CD4-positive, alpha-beta memory T cell (primary cell): ENCODE data around the gene IFT122. TPM values are rescaled to one million over a fixed set of nuclear protein-coding genes. Genes with fewer than 3 reads are reported as not detected.
"Not testable (repeated sequence)": the region's sequence is repeated elsewhere in the genome, so short reads cannot be mapped to it uniquely, and the experiment has no call there.

Experiments
- CTCF ChIA-PET: fragments of 350-600 bp; sonication (Branson Sonifier 250); formaldehyde crosslinking; loops from one replicate; lab custom pipeline; 2021; ENCODE audit warnings: inconsistent platforms; ENCODE audit not compliant: partially characterized antibody; lab: Charles Lee
- POLR2A ChIA-PET: fragments of 350-600 bp; sonication (Branson Sonifier 250); formaldehyde crosslinking; loops from one replicate; lab custom pipeline; 2021; ENCODE audit not compliant: partially characterized antibody; lab: Charles Lee
- DNase-seq, 5 donors: peaks; one replicate each; pipeline versions ENCODE4 v3.0.0 to v3.0.0-alpha.2; 2020 to 2022; ENCODE audit warnings: mixed read lengths in 1 of 5
- H3K27ac ChIP-seq: one replicate; pipeline ENCODE4 v1.7.0; 2013; ENCODE audit warnings: low read depth, low read length
- H3K27me3 ChIP-seq: 2 replicates; pipeline ENCODE4 v1.7.0; 2013; ENCODE audit warnings: mild to moderate bottlenecking, low read length, moderate library complexity; ENCODE audit not compliant: insufficient read depth
- H3K36me3 ChIP-seq: 2 replicates; pipeline ENCODE4 v1.7.0; 2013; ENCODE audit warnings: mild to moderate bottlenecking, low read length, moderate library complexity; ENCODE audit not compliant: insufficient read depth
- H3K4me1 ChIP-seq: 2 replicates; pipeline ENCODE4 v1.7.0; 2013; ENCODE audit warnings: mild to moderate bottlenecking, low read length, moderate library complexity; ENCODE audit not compliant: insufficient read depth
- H3K4me3 ChIP-seq, 2 donors: one replicate each; pipeline ENCODE4 v1.7.0; 2013; ENCODE audit warnings: low read length in 2 of 2, mild to moderate bottlenecking in 1 of 2
- H3K9me3 ChIP-seq, 2 donors: one replicate each; pipeline ENCODE4 v1.7.0; 2013; ENCODE audit warnings: low read length in 2 of 2, control low read depth in 1 of 2; ENCODE audit not compliant: control insufficient read depth in 1 of 2
- H3K27ac Mint-ChIP-seq, 7 donors: one replicate each; pipeline ENCODE4 v1.8.0; 2020 to 2021; ENCODE audit warnings: mixed read lengths in 7 of 7, mild to moderate bottlenecking in 6 of 7, inconsistent platforms in 3 of 7, moderate library complexity in 3 of 7
- H3K27me3 Mint-ChIP-seq, 2 donors: one replicate each; pipeline ENCODE4 v1.8.0; 2020 to 2021; ENCODE audit warnings: mixed read lengths in 2 of 2
- H3K36me3 Mint-ChIP-seq, 2 donors: one replicate each; pipeline ENCODE4 v1.8.0; 2020 to 2021; ENCODE audit warnings: mixed read lengths in 2 of 2, inconsistent platforms in 1 of 2, mild to moderate bottlenecking in 1 of 2
- H3K4me1 Mint-ChIP-seq, 4 donors: one replicate each; pipeline ENCODE4 v1.8.0; 2020 to 2021; ENCODE audit warnings: mixed read lengths in 4 of 4, mild to moderate bottlenecking in 1 of 4
- H3K4me3 Mint-ChIP-seq, 8 donors: one replicate each; pipeline ENCODE4 v1.8.0; 2020 to 2021; ENCODE audit warnings: mixed read lengths in 8 of 8, mild to moderate bottlenecking in 7 of 8, moderate library complexity in 6 of 8, inconsistent platforms in 3 of 8
- H3K9me3 Mint-ChIP-seq, 8 donors: one replicate each; pipeline ENCODE4 v1.8.0; 2020 to 2021; ENCODE audit warnings: mixed read lengths in 8 of 8, mild to moderate bottlenecking in 5 of 8, inconsistent platforms in 3 of 8, moderate library complexity in 1 of 8
- intact Hi-C: fragments of 100-400 bp; cut with micrococcal nuclease; formaldehyde crosslinking; loops from one replicate; pipeline ENCODE4 v1.15.1; 2023
- polyA plus RNA-seq, 2 donors: library from polyadenylated mRNA; unstranded; fragments of 300-500 nt; fragmentation: Illumina TruSeq; gene quantifications; one replicate each; pipeline ENCODE4 v1.2.3, GENCODE V29; 2021
- total RNA-seq, 2 experiments: library from RNA; stranded (reverse); gene quantifications; one replicate each; pipeline ENCODE4 v1.2.3, GENCODE V29; 2021

The IFT122 gene, protein sequence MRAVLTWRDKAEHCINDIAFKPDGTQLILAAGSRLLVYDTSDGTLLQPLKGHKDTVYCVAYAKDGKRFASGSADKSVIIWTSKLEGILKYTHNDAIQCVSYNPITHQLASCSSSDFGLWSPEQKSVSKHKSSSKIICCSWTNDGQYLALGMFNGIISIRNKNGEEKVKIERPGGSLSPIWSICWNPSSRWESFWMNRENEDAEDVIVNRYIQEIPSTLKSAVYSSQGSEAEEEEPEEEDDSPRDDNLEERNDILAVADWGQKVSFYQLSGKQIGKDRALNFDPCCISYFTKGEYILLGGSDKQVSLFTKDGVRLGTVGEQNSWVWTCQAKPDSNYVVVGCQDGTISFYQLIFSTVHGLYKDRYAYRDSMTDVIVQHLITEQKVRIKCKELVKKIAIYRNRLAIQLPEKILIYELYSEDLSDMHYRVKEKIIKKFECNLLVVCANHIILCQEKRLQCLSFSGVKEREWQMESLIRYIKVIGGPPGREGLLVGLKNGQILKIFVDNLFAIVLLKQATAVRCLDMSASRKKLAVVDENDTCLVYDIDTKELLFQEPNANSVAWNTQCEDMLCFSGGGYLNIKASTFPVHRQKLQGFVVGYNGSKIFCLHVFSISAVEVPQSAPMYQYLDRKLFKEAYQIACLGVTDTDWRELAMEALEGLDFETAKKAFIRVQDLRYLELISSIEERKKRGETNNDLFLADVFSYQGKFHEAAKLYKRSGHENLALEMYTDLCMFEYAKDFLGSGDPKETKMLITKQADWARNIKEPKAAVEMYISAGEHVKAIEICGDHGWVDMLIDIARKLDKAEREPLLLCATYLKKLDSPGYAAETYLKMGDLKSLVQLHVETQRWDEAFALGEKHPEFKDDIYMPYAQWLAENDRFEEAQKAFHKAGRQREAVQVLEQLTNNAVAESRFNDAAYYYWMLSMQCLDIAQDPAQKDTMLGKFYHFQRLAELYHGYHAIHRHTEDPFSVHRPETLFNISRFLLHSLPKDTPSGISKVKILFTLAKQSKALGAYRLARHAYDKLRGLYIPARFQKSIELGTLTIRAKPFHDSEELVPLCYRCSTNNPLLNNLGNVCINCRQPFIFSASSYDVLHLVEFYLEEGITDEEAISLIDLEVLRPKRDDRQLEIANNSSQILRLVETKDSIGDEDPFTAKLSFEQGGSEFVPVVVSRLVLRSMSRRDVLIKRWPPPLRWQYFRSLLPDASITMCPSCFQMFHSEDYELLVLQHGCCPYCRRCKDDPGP
- 10 to 100 TPM; 20.0 to 21.8 TPM for total RNA-seq
- 1 to 10 TPM; 5.3 to 5.8 TPM for polyA plus RNA-seq

DNA sequence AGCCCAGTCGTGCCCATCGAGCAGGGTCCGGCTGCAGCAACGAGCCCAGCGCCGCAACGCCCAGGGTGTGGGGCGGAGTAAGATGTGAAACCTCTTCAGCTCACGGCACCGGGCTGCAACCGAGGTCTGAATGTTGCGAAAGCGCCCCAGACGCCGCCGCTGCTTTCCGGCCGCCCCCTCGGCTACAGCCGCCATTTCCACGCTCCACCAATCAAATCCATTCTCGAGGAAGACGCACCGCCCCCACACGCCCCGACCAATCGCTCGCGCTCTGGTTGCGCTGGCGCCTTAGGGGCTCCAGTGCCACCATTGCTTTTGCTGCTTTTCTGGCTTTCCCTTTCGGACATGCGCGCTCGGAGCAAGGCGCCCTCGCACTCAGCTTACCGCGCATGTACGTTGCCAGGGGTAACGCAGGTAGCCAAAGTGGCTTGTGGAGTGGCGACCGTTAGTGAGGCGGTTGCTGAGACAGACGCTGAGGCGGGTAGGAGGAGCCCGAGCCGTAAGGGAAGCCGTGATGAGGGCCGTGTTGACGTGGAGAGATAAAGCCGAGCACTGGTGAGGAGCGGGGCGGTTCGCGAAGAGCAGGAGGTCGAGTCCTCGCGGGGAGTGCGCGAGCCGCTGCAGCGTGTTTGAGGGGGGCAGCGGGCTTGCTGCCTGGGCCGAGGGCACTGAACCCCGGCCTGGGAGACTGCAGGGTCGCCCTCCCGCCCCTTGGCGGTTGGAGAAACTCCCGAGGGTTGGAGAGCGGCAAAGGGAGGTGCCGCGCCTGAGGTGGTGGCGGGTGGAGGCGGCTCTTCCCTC lies at the start of gene IFT122, which contains the start of gene MBD4:
Gene IFT122, plus strand, starts transcription at position 408 of the 801 bp plus-strand sequence. Its CDS starts 107 bp downstream, at position 515.
Gene MBD4, minus strand, starts transcription at position 132 of the 801 bp plus-strand sequence. Its CDS starts 115 bp downstream, at position 17.
- Mint-ChIP-seq H3K9me3 (peaks cover 0 to 3% (median 0%) of the 10 kb centered on the region in 8 donors), H3K27ac (peak within 1 kb of the TSS; percentile 94 to 99 (median 98)), H3K27me3 (no peaks in the 10 kb centered on the region), H3K4me1 (peaks cover 45 to 81% (median 68%) of the 10 kb centered on the region in 4 donors), H3K36me3 (peaks cover 20 to 37% of the 10 kb centered on the region in 2 donors), H3K4me3 (peak within 1 kb of the TSS; percentile 90 to 99 (median 94))
- CTCF ChIA-PET, result interaction anchor here (0.6 to 1.7 kb wide), 5 partner anchors 12 to 706 kb away, joined by 3 to 6 read pairs (median 4); no protein-coding TSS in a partner anchor
- POLR2A ChIA-PET, result interaction anchor here (0.6 to 4.6 kb wide), 29 partner anchors 9 to 1767 kb away, joined by 3 to 56 read pairs (median 4); partner anchors contain the start of genes ABTB1, EFCAB12, PLXND1 and RAB43
- peak within 1 kb of the TSS; percentile 91 for H3K27ac ChIP-seq
- no peaks in the 10 kb centered on the region for H3K9me3 ChIP-seq
- intact Hi-C loops, result loop anchor here (1.0 to 5.0 kb wide), 12 partner anchors 12 to 1452 kb away; partner anchors contain the start of genes ATP2C1, CFAP92, CNBP and EFCAB12
- peaks cover 73% of the 10 kb centered on the region for H3K4me1 ChIP-seq
- H3K27me3 ChIP-seq, result no peaks in the 10 kb centered on the region
- DNase-seq, result peak; percentile 98 to 100 (median 100)
- peaks cover 18% of the 10 kb centered on the region for H3K36me3 ChIP-seq
- peak within 1 kb of the TSS; percentile 98 to 100 for H3K4me3 ChIP-seq

DNA sequence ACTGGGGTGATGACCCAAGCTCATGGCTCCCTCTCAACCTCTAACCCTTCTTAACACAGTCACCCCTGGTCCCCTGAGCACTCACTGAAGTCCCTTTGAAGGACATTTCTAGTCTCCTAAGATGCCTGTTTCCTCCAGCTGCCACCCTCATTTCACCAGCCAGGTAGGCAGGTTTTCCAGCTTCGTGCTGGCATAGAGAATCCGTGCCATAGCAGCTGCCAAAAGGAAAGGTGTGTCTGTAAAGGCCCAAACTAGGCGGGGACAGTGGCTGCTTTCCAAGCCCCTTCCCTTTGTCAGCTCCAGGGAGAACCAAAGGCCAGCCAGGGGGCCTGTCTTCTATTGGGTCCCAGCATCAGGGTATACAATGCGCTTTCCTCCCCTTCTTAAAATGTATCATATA lies 48.4 kb upstream of the IFT122 start:
- H3K9me3 ChIP-seq, H3K4me3 ChIP-seq, intact Hi-C loops, H3K4me3 Mint-ChIP-seq, H3K27me3 ChIP-seq, H3K27me3 Mint-ChIP-seq, H3K4me1 ChIP-seq, H3K27ac Mint-ChIP-seq, H3K27ac ChIP-seq, POLR2A ChIA-PET, DNase-seq, H3K9me3 Mint-ChIP-seq: not testable (repeated sequence)
- CTCF ChIA-PET, result interaction anchor here (0.6 to 0.8 kb wide), 2 partner anchors 8 to 10 kb away, joined by 3 read pairs; no protein-coding TSS in a partner anchor
- peaks cover 52 to 80% of the 10 kb centered on the region in 2 donors for H3K36me3 Mint-ChIP-seq
- peaks cover 31% of the 10 kb centered on the region for H3K36me3 ChIP-seq
- peaks cover 4 to 19% (median 7%) of the 10 kb centered on the region in 4 donors for H3K4me1 Mint-ChIP-seq

DNA sequence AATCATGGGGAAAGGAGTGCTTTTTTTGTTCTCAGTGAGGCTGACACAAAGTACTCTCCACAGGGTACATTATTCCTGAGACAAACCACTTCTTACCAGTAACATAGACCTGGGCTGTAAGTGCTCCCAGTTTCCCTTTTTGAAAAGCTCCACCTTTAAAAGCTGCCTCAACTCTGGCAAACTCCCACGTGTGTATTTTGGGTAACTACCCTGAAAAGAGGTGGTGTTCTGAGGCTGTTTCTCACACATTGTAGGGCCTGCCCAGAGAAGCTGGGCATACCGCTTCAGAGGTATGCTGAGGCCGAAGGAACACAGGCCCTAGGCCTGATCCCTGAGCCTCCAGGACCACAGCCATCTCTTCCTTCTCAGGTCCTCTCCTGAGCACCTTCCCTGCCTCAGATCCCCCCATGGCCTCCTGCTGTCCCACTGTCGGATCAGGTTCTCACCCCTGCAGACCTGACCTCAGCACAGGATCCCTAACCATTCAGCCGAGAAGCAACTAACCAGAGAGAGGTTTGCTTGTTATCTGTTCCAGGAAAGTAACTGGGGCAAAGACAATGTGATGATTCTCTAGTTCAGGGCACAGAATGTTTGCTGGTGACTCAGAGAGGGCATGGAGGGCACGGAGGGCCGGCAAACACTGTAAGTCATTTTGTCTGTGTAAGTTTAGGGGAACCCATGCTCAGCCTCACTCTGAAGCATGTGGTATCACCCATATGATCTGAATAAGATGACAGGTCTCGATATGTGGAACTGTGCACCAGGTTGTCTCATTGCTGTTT lies 47.7 kb upstream of the IFT122 start:
- H3K9me3 ChIP-seq, H3K4me3 Mint-ChIP-seq, intact Hi-C loops, H3K4me3 ChIP-seq, H3K9me3 Mint-ChIP-seq, DNase-seq, POLR2A ChIA-PET, H3K4me1 ChIP-seq, H3K27ac ChIP-seq, H3K27me3 ChIP-seq, H3K27ac Mint-ChIP-seq, H3K27me3 Mint-ChIP-seq: not testable (repeated sequence)
- Mint-ChIP-seq H3K4me1 (peaks cover 9 to 26% (median 11%) of the 10 kb centered on the region in 4 donors), H3K36me3 (peaks cover 47 to 80% of the 10 kb centered on the region in 2 donors)
- H3K36me3 ChIP-seq, result peaks cover 31% of the 10 kb centered on the region
- CTCF ChIA-PET, result interaction anchor here (0.6 kb wide), 1 partner anchor 10 kb away, joined by 3 read pairs; no protein-coding TSS in a partner anchor

DNA sequence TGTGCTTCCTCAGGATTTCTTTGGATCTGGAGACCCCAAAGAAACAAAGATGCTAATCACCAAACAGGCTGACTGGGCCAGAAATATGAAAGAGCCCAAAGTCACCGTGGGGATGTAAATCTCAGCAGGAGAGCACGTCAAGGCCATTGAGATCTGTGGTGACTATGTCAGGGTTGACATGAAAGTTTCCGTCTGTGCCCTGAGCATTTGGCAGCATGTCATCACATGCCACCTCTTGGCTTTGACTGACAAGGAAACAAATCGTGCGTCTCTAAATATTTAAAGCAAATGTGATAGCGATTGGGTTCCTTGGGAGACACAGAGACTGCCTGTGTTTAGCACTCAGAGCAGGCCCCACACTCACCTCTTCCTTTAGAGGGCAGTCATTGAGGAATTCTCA lies 46.8 kb upstream of the IFT122 start:
- POLR2A ChIA-PET, result no interaction called here
- CTCF ChIA-PET, result no interaction called here
- intact Hi-C loops, result no loop called here
- no peaks in the 10 kb centered on the region for H3K27me3 ChIP-seq
- Mint-ChIP-seq H3K4me1 (peaks cover 18 to 35% (median 19%) of the 10 kb centered on the region in 4 donors), H3K36me3 (peaks cover 37 to 73% of the 10 kb centered on the region in 2 donors), H3K27me3 (no peaks in the 10 kb centered on the region), H3K4me3 (no peak overlapping the region), H3K27ac (no peak overlapping the region), H3K9me3 (no peaks in the 10 kb centered on the region)
- H3K9me3 ChIP-seq, result no peaks in the 10 kb centered on the region
- DNase-seq, result no peak
- H3K27ac ChIP-seq, result no peak overlapping the region
- H3K4me1 ChIP-seq, result peaks cover 16% of the 10 kb centered on the region
- no peak overlapping the region for H3K4me3 ChIP-seq
- H3K36me3 ChIP-seq, result peaks cover 31% of the 10 kb centered on the region

GRCh38 chr3:129393760-129394564 lies 46.1 kb upstream of the IFT122 start:
- H3K27ac ChIP-seq, H3K27me3 Mint-ChIP-seq, intact Hi-C loops, DNase-seq, H3K27ac Mint-ChIP-seq, POLR2A ChIA-PET, H3K4me3 ChIP-seq, H3K4me3 Mint-ChIP-seq, H3K9me3 ChIP-seq, H3K9me3 Mint-ChIP-seq, H3K27me3 ChIP-seq: not testable (repeated sequence)
- CTCF ChIA-PET, result interaction anchor here (1.1 kb wide), 1 partner anchor 10 kb away, joined by 6 read pairs; no protein-coding TSS in a partner anchor
- peaks cover 31% of the 10 kb centered on the region for H3K36me3 ChIP-seq
- H3K36me3 Mint-ChIP-seq, result peaks cover 31 to 71% of the 10 kb centered on the region in 2 donors
- peaks cover 22% of the 10 kb centered on the region for H3K4me1 ChIP-seq
- peaks cover 21 to 41% (median 26%) of the 10 kb centered on the region in 4 donors for H3K4me1 Mint-ChIP-seq
